GM12878 (cell line): ENCODE data around the gene TIPIN. TPM values are rescaled to one million over a fixed set of nuclear protein-coding genes. Genes with fewer than 3 reads are reported as not detected.

ENCODE experiments used
- BCL11A ChIP-seq: IDR thresholded peaks from 2 replicates; pipeline ENCODE4 v1.6.1; 2011; ENCODE audit warnings: low read depth, low read length
- BRCA1 ChIP-seq: IDR thresholded peaks from 2 replicates; pipeline ENCODE4 v1.6.1; 2011; ENCODE audit warnings: low read depth, low read length, improper control_type of control experiment
- CBX5 ChIP-seq: sonication (generic); IDR thresholded peaks from 2 replicates; pipeline ENCODE4 v1.6.1; 2016; ENCODE audit warnings: low read depth, moderate library complexity, mild to moderate bottlenecking, inconsistent platforms
- CHD1 ChIP-seq: IDR thresholded peaks from 2 replicates; pipeline ENCODE4 v1.6.1; 2012; ENCODE audit warnings: low read depth, low read length, improper control_type of control experiment
- CREB1 ChIP-seq: IDR thresholded peaks from 2 replicates; pipeline ENCODE4 v1.6.1; 2012; ENCODE audit warnings: low read depth, mild to moderate bottlenecking, inconsistent platforms
- DPF2 ChIP-seq: fragments of 450-650 bp; IDR thresholded peaks from 2 replicates; pipeline ENCODE4 v1.6.1; 2017; ENCODE audit warnings: mild to moderate bottlenecking
- FOS ChIP-seq: IDR thresholded peaks from 3 replicates; pipeline ENCODE4 v1.6.1; 2011; ENCODE audit warnings: borderline replicate concordance; ENCODE audit not compliant: insufficient read length; ENCODE audit errors: extremely low read depth
- FOXK2 ChIP-seq: fragments of 450-650 bp; IDR thresholded peaks from 2 replicates; pipeline ENCODE4 v1.6.1; 2017; ENCODE audit warnings: mild to moderate bottlenecking, moderate library complexity
- FOXM1 ChIP-seq: IDR thresholded peaks from 2 replicates; pipeline ENCODE4 v1.6.1; 2012; ENCODE audit warnings: low read depth, mild to moderate bottlenecking, inconsistent platforms, low read length, moderate library complexity
- IRF5 ChIP-seq: fragments of 450-650 bp; IDR thresholded peaks from 2 replicates; pipeline ENCODE4 v1.6.1; 2017; ENCODE audit warnings: borderline replicate concordance
- MLLT1 ChIP-seq: fragments of 450-650 bp; IDR thresholded peaks from 2 replicates; pipeline ENCODE4 v1.6.1; 2016; ENCODE audit warnings: mild to moderate bottlenecking
- PAX8 ChIP-seq: fragments of 450-650 bp; IDR thresholded peaks from 2 replicates; pipeline ENCODE4 v1.6.1; 2017; ENCODE audit warnings: mild to moderate bottlenecking, moderate library complexity
- PRDM15 ChIP-seq: fragments of 450-650 bp; formaldehyde crosslinking; IDR thresholded peaks from 2 replicates; pipeline ENCODE4 v1.4.0; 2020; ENCODE audit warnings: mild to moderate bottlenecking, moderate library complexity
- TCF3 ChIP-seq: IDR thresholded peaks from 2 replicates; pipeline ENCODE4 v1.6.1; 2012; ENCODE audit warnings: low read depth, mild to moderate bottlenecking, low read length, borderline replicate concordance; ENCODE audit not compliant: insufficient read depth
- ZBED1 ChIP-seq: IDR thresholded peaks from 2 replicates; pipeline ENCODE4 v1.6.1; 2016; ENCODE audit warnings: borderline replicate concordance
- ZNF687 ChIP-seq: fragments of 450-650 bp; IDR thresholded peaks from 2 replicates; pipeline ENCODE4 v1.6.1; 2017; ENCODE audit warnings: mild to moderate bottlenecking, moderate library complexity
- polyA plus RNA-seq, 11 experiments: library from polyadenylated mRNA; depleted of rRNA in 4 of 11; unstranded in 6 of 11; stranded (reverse) in 5 of 11; fragments of >200 nt; fragmentation: Nextera tagmentation in 4 of 11; fragmentation: Illumina TruSeq in 1 of 11; extraction: Ambion mirVana in 4 of 11; extraction: Trizol in 1 of 11; gene quantifications; 1 replicate in 1 of 11; 2 replicates in 10 of 11; pipeline versions ENCODE4 v1.2.1 to v1.2.3, GENCODE V29; 2011 to 2016; ENCODE audit warnings: inconsistent platforms in 2 of 11, missing spikeins in 2 of 11, low read depth in 1 of 11
- total RNA-seq, 4 experiments: library from RNA; depleted of rRNA in 3 of 4; stranded (reverse); fragments of >200 nt in 3 of 4; fragmentation: Illumina TruSeq in 1 of 4; extraction: Trizol in 1 of 4; gene quantifications; 2 replicates each; pipeline versions ENCODE4 v1.2.1 to v1.2.3, GENCODE V29; 2013 to 2021

Gene TIPIN
- total and polyA plus RNA-seq, 10 of the 15 experiments (the other 5 are each of a cell fraction or from before 2014, with no cell fraction given): 21.1 to 69.2 (median 47.0) TPM

- TF ChIP-seq PRDM15 (CRISPR knock-in tag) (no peak), FOXK2 (no peak), FOXM1 (peak; percentile 65; the same call in 1 of the 2 replicates), ZNF687 (no peak), PAX8 (no peak), TCF3 (peak; percentile 54; the same call in 1 of the 2 replicates), MLLT1 (0 out of 2 replicates have a peak, but pooled peaks have one; percentile 8), BRCA1 (no peak), DPF2 (no peak; the same call in 1 of the 2 replicates), BCL11A (peak; percentile 21; the same call in 1 of the 2 replicates), CBX5 (no peak), FOS (no peak), ZBED1 (no peak), CREB1 (no peak), CHD1 (no peak), IRF5 (no peak)
These were observed 33.4 kb upstream of the TIPIN start (continued) for GRCh38 chr15:66389859-66390381.
